22Rv1 (cell line): ENCODE data around the gene LRTM1.

Source experiments
- H3K27ac ChIP-seq: fragments of 450-650 bp; 2 replicates; pipeline ENCODE4 v1.5.1; 2017
- CTCF ChIP-seq: fragments of 450-650 bp; IDR thresholded peaks from 2 replicates; pipeline ENCODE4 v1.5.1; 2017; ENCODE audit warnings: mild to moderate bottlenecking
- ZFX ChIP-seq: fragments of 450-650 bp; IDR thresholded peaks from 2 replicates; pipeline ENCODE4 v1.6.1; 2017; ENCODE audit warnings: antibody characterized with exemption, borderline replicate concordance

Gene LRTM1

DNA sequence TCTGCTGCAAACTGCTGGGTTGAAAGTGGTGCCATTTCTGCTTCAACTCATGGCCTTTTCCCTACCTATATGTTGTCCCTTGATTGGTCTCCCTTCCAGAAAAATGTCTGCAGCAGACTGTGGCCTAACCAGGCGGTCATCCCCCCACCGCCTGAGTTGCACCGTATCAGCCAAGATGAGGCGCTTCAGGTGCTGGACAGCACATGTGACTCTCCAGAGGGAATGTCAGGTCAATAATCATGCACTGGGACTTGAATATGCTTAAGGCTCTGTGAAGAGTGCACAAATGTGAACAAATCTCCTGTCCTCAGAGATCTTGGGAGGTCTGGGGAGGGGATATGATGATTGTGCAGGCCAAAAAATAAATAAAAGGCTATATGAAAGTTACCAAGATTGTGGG, 32.2 kb downstream of the LRTM1 start:
- H3K27ac ChIP-seq: no peak overlapping the region
- no peak for TF ChIP-seq ZFX
- TF ChIP-seq CTCF: no peak

- H3K27ac ChIP-seq: no peak overlapping the region
Observed at GRCh38 chr3:54892168-54892567, 35.7 kb downstream of the LRTM1 start.

DNA sequence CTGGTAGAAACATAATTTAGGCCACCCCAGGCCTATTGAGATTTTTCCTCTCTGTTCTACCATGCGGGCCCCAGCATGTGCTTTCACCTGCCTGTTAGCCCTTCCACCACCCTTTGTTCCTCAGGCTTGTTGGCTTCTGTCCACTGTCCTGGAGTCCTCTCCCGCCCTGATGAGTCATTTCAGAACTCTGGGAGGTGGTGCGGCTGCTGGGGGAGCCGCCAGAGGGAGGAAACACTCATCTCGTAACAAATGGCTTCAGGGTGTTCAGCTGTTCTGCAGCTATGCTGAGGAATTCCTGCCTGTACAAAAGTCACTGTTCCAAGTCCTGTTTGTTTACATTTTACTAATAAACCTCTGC, 36.3 kb downstream of the LRTM1 start:
- H3K27ac ChIP-seq: no peak overlapping the region
- no peak for TF ChIP-seq CTCF
- no peak for TF ChIP-seq ZFX

More at GRCh38 chr3:54892168-54892567, 35.7 kb downstream of the LRTM1 start:
- no peak for TF ChIP-seq ZFX
- TF ChIP-seq CTCF: no peak

DNA sequence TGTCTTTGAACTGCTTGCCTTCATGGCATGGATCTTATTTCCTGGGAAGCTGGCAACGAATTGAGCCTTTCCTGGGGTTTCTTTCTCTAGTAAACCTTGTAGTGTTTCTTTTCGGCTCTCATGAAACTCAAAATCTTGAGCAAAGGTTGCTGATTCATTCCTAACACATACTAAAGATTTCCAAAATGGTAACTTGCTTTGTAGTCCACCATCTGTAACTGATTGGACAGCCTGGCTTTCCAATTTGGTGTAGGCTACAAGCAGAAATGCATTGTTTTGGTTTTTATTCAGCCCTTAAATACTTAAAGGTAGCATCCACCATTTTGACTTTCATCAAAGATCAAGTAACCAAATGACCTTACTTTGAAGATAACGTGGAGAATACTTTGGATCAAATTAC, 38.1 kb downstream of the LRTM1 start:
- H3K27ac ChIP-seq: no peak overlapping the region
- TF ChIP-seq ZFX (no peak), CTCF (no peak)

DNA sequence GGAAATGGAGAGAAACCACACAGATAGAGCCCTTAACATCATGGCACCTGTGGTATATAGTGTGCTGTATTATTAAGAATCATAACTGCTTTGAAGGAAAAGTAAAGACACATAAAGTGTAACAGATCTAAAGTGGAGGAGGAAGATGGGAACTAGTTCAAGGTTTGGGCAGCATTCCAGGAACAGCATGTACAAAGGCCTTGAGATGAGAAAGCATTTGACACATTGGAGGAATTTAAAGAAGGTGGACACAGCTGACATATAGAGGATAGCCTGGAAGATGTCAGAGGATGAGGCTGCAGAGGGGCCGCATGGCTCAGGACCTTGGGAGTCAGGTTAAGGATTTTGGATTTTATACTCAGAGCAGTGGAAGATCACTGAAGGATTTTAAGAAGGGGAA, 39.0 kb downstream of the LRTM1 start:
- no peak overlapping the region for H3K27ac ChIP-seq
- no peak for TF ChIP-seq CTCF
- TF ChIP-seq ZFX: no peak

- no peak overlapping the region for H3K27ac ChIP-seq
- TF ChIP-seq ZFX: no peak
- no peak for TF ChIP-seq CTCF
Observed at GRCh38 chr3:54888162-54888561, 39.7 kb downstream of the LRTM1 start.

DNA sequence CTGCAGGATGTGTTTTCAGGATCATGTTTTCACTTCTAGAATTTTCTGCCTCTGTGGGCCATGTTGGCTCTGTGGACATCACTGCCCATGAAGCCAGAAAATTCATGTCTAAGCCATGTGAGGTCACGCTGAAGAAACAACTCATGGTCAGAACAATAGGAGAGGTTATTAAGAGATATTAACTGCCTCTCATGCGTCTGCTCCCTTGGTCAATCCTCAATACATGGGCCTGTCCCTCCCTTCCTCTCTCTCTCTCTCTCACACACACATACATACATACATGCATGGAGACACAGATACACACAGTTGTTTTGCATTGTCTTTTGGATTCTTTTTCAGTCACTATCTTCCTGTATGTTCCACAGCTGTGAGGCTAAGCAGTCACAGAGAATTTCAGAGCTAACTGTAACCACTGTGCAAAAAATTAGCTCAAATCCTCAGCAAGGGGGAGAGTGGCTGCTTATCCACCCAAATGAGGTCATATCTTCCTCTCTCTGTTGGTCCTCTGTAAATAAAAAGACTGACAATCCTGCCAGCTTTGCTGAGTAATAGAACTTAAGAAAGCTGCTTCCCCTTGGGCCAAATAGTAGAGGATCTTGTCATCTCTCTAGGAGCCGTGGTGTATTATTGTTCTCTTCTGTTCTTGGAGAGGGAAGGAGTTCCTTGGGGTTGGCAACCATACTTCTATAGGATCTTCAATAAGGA, 45.6 kb downstream of the LRTM1 start:
- TF ChIP-seq ZFX (no peak), CTCF (no peak)

More for the DNA sequence above, 45.6 kb downstream of the LRTM1 start:
- H3K27ac ChIP-seq: no peak overlapping the region
